HEK293 (cell line): Measurements from ENCODE around the gene INTS1.

ENCODE experiments used
- FEZF1 ChIP-seq: fragments of 450-650 bp; formaldehyde crosslinking; IDR thresholded peaks from 2 replicates; pipeline ENCODE4 v1.5.1; 2016; ENCODE audit warnings: missing biosample characterization, missing genetic modification characterization
- ZEB2 ChIP-seq: fragments of 450-650 bp; formaldehyde crosslinking; IDR thresholded peaks from 2 replicates; pipeline ENCODE4 v1.5.1; 2016; ENCODE audit warnings: missing biosample characterization, missing genetic modification characterization
- ZIC2 ChIP-seq: fragments of 450-650 bp; formaldehyde crosslinking; IDR thresholded peaks from 2 replicates; pipeline ENCODE4 v1.5.1; 2016; ENCODE audit warnings: missing biosample characterization, missing genetic modification characterization
- ZNF10 ChIP-seq: fragments of 450-650 bp; formaldehyde crosslinking; IDR thresholded peaks from 2 replicates; pipeline ENCODE4 v1.5.1; 2017; ENCODE audit warnings: missing biosample characterization, missing genetic modification characterization
- ZNF324 ChIP-seq: fragments of 450-650 bp; formaldehyde crosslinking; IDR thresholded peaks from 2 replicates; pipeline ENCODE4 v1.5.1; 2016; ENCODE audit warnings: missing biosample characterization, missing genetic modification characterization
- ZNF366 ChIP-seq: fragments of 450-650 bp; formaldehyde crosslinking; conservative IDR thresholded peaks from 2 replicates; pipeline ENCODE4 v1.5.1; 2016; ENCODE audit warnings: missing biosample characterization, missing genetic modification characterization
- ZNF423 ChIP-seq: fragments of 450-650 bp; formaldehyde crosslinking; IDR thresholded peaks from 2 replicates; pipeline ENCODE4 v1.5.1; 2016; ENCODE audit warnings: missing biosample characterization, missing genetic modification characterization
- ZNF558 ChIP-seq: fragments of 450-650 bp; formaldehyde crosslinking; IDR thresholded peaks from 2 replicates; pipeline ENCODE4 v1.5.1; 2016; ENCODE audit warnings: missing biosample characterization, missing genetic modification characterization
- ZNF600 ChIP-seq: fragments of 450-650 bp; formaldehyde crosslinking; IDR thresholded peaks from 2 replicates; pipeline ENCODE4 v1.5.1; 2016; ENCODE audit warnings: missing biosample characterization, missing genetic modification characterization
- ZNF623 ChIP-seq: fragments of 450-650 bp; formaldehyde crosslinking; IDR thresholded peaks from 2 replicates; pipeline ENCODE4 v1.5.1; 2016; ENCODE audit warnings: missing biosample characterization, missing genetic modification characterization
- ZNF629 ChIP-seq: fragments of 450-650 bp; formaldehyde crosslinking; IDR thresholded peaks from 2 replicates; pipeline ENCODE4 v1.5.1; 2017; ENCODE audit warnings: missing biosample characterization, missing genetic modification characterization
- ZNF660 ChIP-seq: fragments of 450-650 bp; IDR thresholded peaks from 2 replicates; pipeline ENCODE4 v1.5.1; 2018; ENCODE audit warnings: missing biosample characterization, mild to moderate bottlenecking, missing genetic modification characterization
- ZSCAN23 ChIP-seq: fragments of 450-650 bp; formaldehyde crosslinking; IDR thresholded peaks from 2 replicates; pipeline ENCODE4 v1.5.1; 2016; ENCODE audit warnings: missing biosample characterization, missing genetic modification characterization
- TF ChIP-seq, protein P1 (sequence below): fragments of 450-650 bp; formaldehyde crosslinking; IDR thresholded peaks from 2 replicates; pipeline ENCODE4 v1.5.1; 2016; ENCODE audit warnings: missing biosample characterization, missing genetic modification characterization
- TF ChIP-seq, protein P2 (sequence below): fragments of 450-650 bp; formaldehyde crosslinking; IDR thresholded peaks from 2 replicates; pipeline ENCODE4 v1.5.1; 2016; ENCODE audit warnings: missing biosample characterization, missing genetic modification characterization
- TF ChIP-seq, protein P3 (sequence below): fragments of 450-650 bp; formaldehyde crosslinking; IDR thresholded peaks from 2 replicates; pipeline ENCODE4 v1.5.1; 2016; ENCODE audit warnings: missing biosample characterization, missing genetic modification characterization
- TF ChIP-seq, protein P4 (sequence below): fragments of 450-650 bp; formaldehyde crosslinking; IDR thresholded peaks from 2 replicates; pipeline ENCODE4 v1.5.1; 2016; ENCODE audit warnings: missing biosample characterization, missing genetic modification characterization
- TF ChIP-seq, protein P5 (sequence below): fragments of 450-650 bp; formaldehyde crosslinking; IDR thresholded peaks from 2 replicates; pipeline ENCODE4 v1.5.1; 2016; ENCODE audit warnings: missing biosample characterization, missing genetic modification characterization, borderline replicate concordance
- TF ChIP-seq, protein P6 (sequence below): fragments of 450-650 bp; formaldehyde crosslinking; IDR thresholded peaks from 2 replicates; pipeline ENCODE4 v1.5.1; 2016; ENCODE audit warnings: missing biosample characterization, missing genetic modification characterization
- TF ChIP-seq, protein P7 (sequence below): fragments of 450-650 bp; formaldehyde crosslinking; IDR thresholded peaks from 2 replicates; pipeline ENCODE4 v1.5.1; 2017; ENCODE audit warnings: missing biosample characterization, missing genetic modification characterization
- TF ChIP-seq, protein P8 (sequence below): fragments of 450-650 bp; formaldehyde crosslinking; IDR thresholded peaks from 2 replicates; pipeline ENCODE4 v1.5.1; 2017; ENCODE audit warnings: missing biosample characterization, missing genetic modification characterization

Gene INTS1

DNA sequence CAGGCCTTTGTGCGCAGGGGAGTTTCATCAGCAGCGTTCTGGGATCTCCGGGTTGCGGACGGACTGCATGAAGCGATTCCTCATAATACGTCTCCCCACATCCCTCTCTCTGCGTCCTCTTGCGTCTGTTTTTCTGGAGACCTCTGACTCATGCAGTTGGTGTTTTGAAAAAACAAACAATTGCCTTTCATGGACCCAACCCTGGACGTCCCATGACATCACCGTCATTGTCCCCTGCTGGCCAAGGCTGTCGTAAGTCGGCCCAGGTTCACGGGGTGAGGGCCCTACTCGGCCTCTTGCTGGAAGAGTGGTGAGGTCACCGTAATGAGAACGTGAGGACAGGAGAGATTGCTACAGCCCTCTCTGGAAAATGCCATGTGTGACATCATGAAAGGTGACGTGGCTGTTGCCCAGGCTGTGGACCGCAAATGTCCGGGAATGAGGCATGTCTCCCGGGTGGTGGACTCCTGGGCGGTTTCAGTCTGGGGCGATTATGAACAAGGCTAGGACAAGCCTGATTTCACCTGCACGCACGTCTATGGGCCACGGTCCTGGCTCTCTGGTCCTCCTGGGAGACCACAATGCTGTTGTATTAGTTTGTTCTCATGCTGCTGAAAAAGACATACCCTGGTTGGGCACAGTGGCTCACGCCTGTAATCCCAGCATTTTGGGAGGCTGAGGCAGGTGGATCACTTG is 16.5 kb upstream of the INTS1 start (continued):
- TF ChIP-seq ZNF629 (peak; percentile 99), ZNF10 (tag by site-specific recombination) (no peak), ZNF660 (tag by site-specific recombination) (peak; percentile 68; the same call in 1 of the 2 replicates), ZIC2 (tag by site-specific recombination) (peak; percentile 70; the same call in 1 of the 2 replicates), ZNF623 (0 out of 2 replicates have a peak, but pooled peaks have one; percentile 18), ZEB2 (tag by site-specific recombination) (peak; percentile 87), ZNF324 (tag by site-specific recombination) (peak; percentile 84; the same call in 1 of the 2 replicates), FEZF1 (peak; percentile 29; the same call in 1 of the 2 replicates), ZNF423 (tag by site-specific recombination) (no peak), ZNF366 (tag by site-specific recombination) (peak; percentile 93), ZNF558 (tag by site-specific recombination) (peak; percentile 32; the same call in 1 of the 2 replicates), ZSCAN23 (tag by site-specific recombination) (0 out of 2 replicates have a peak, but pooled peaks have one; percentile 15), ZNF600 (tag by site-specific recombination) (0 out of 2 replicates have a peak, but pooled peaks have one; percentile 22)
- TF ChIP-seq, protein P1, sequence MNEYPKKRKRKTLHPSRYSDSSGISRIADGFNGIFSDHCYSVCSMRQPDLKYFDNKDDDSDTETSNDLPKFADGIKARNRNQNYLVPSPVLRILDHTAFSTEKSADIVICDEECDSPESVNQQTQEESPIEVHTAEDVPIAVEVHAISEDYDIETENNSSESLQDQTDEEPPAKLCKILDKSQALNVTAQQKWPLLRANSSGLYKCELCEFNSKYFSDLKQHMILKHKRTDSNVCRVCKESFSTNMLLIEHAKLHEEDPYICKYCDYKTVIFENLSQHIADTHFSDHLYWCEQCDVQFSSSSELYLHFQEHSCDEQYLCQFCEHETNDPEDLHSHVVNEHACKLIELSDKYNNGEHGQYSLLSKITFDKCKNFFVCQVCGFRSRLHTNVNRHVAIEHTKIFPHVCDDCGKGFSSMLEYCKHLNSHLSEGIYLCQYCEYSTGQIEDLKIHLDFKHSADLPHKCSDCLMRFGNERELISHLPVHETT (tag by site-specific recombination), result peak; percentile 71; the same call in 1 of the 2 replicates
- TF ChIP-seq, protein P2, sequence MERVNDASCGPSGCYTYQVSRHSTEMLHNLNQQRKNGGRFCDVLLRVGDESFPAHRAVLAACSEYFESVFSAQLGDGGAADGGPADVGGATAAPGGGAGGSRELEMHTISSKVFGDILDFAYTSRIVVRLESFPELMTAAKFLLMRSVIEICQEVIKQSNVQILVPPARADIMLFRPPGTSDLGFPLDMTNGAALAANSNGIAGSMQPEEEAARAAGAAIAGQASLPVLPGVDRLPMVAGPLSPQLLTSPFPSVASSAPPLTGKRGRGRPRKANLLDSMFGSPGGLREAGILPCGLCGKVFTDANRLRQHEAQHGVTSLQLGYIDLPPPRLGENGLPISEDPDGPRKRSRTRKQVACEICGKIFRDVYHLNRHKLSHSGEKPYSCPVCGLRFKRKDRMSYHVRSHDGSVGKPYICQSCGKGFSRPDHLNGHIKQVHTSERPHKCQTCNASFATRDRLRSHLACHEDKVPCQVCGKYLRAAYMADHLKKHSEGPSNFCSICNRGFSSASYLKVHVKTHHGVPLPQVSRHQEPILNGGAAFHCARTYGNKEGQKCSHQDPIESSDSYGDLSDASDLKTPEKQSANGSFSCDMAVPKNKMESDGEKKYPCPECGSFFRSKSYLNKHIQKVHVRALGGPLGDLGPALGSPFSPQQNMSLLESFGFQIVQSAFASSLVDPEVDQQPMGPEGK (tag by site-specific recombination), result peak; percentile 33; the same call in 1 of the 2 replicates
- TF ChIP-seq, protein P3, sequence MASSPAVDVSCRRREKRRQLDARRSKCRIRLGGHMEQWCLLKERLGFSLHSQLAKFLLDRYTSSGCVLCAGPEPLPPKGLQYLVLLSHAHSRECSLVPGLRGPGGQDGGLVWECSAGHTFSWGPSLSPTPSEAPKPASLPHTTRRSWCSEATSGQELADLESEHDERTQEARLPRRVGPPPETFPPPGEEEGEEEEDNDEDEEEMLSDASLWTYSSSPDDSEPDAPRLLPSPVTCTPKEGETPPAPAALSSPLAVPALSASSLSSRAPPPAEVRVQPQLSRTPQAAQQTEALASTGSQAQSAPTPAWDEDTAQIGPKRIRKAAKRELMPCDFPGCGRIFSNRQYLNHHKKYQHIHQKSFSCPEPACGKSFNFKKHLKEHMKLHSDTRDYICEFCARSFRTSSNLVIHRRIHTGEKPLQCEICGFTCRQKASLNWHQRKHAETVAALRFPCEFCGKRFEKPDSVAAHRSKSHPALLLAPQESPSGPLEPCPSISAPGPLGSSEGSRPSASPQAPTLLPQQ (tag by site-specific recombination), result peak; percentile 87
- TF ChIP-seq, protein P4, sequence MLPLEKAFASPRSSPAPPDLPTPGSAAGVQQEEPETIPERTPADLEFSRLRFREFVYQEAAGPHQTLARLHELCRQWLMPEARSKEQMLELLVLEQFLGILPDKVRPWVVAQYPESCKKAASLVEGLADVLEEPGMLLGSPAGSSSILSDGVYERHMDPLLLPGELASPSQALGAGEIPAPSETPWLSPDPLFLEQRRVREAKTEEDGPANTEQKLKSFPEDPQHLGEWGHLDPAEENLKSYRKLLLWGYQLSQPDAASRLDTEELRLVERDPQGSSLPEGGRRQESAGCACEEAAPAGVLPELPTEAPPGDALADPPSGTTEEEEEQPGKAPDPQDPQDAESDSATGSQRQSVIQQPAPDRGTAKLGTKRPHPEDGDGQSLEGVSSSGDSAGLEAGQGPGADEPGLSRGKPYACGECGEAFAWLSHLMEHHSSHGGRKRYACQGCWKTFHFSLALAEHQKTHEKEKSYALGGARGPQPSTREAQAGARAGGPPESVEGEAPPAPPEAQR (tag by site-specific recombination), result no peak
- TF ChIP-seq, protein P5, sequence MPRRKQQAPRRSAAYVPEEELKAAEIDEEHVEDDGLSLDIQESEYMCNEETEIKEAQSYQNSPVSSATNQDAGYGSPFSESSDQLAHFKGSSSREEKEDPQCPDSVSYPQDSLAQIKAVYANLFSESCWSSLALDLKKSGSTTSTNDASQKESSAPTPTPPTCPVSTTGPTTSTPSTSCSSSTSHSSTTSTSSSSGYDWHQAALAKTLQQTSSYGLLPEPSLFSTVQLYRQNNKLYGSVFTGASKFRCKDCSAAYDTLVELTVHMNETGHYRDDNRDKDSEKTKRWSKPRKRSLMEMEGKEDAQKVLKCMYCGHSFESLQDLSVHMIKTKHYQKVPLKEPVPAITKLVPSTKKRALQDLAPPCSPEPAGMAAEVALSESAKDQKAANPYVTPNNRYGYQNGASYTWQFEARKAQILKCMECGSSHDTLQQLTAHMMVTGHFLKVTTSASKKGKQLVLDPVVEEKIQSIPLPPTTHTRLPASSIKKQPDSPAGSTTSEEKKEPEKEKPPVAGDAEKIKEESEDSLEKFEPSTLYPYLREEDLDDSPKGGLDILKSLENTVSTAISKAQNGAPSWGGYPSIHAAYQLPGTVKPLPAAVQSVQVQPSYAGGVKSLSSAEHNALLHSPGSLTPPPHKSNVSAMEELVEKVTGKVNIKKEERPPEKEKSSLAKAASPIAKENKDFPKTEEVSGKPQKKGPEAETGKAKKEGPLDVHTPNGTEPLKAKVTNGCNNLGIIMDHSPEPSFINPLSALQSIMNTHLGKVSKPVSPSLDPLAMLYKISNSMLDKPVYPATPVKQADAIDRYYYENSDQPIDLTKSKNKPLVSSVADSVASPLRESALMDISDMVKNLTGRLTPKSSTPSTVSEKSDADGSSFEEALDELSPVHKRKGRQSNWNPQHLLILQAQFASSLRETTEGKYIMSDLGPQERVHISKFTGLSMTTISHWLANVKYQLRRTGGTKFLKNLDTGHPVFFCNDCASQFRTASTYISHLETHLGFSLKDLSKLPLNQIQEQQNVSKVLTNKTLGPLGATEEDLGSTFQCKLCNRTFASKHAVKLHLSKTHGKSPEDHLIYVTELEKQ (tag by site-specific recombination), result 0 out of 2 replicates have a peak, but pooled peaks have one; percentile 35
- TF ChIP-seq, protein P6, sequence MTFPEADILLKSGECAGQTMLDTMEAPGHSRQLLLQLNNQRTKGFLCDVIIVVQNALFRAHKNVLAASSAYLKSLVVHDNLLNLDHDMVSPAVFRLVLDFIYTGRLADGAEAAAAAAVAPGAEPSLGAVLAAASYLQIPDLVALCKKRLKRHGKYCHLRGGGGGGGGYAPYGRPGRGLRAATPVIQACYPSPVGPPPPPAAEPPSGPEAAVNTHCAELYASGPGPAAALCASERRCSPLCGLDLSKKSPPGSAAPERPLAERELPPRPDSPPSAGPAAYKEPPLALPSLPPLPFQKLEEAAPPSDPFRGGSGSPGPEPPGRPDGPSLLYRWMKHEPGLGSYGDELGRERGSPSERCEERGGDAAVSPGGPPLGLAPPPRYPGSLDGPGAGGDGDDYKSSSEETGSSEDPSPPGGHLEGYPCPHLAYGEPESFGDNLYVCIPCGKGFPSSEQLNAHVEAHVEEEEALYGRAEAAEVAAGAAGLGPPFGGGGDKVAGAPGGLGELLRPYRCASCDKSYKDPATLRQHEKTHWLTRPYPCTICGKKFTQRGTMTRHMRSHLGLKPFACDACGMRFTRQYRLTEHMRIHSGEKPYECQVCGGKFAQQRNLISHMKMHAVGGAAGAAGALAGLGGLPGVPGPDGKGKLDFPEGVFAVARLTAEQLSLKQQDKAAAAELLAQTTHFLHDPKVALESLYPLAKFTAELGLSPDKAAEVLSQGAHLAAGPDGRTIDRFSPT (tag by site-specific recombination), result peak; percentile 88
- TF ChIP-seq, protein P7, sequence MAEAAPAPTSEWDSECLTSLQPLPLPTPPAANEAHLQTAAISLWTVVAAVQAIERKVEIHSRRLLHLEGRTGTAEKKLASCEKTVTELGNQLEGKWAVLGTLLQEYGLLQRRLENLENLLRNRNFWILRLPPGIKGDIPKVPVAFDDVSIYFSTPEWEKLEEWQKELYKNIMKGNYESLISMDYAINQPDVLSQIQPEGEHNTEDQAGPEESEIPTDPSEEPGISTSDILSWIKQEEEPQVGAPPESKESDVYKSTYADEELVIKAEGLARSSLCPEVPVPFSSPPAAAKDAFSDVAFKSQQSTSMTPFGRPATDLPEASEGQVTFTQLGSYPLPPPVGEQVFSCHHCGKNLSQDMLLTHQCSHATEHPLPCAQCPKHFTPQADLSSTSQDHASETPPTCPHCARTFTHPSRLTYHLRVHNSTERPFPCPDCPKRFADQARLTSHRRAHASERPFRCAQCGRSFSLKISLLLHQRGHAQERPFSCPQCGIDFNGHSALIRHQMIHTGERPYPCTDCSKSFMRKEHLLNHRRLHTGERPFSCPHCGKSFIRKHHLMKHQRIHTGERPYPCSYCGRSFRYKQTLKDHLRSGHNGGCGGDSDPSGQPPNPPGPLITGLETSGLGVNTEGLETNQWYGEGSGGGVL (tag by site-specific recombination), result peak; percentile 11; the same call in 1 of the 2 replicates
- TF ChIP-seq, protein P8, sequence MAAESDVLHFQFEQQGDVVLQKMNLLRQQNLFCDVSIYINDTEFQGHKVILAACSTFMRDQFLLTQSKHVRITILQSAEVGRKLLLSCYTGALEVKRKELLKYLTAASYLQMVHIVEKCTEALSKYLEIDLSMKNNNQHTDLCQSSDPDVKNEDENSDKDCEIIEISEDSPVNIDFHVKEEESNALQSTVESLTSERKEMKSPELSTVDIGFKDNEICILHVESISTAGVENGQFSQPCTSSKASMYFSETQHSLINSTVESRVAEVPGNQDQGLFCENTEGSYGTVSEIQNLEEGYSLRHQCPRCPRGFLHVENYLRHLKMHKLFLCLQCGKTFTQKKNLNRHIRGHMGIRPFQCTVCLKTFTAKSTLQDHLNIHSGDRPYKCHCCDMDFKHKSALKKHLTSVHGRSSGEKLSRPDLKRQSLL, result no peak
